ENCODE measurements around the gene ATP7B.

- TF ChIP-seq CTCF (IDR thresholded peaks at IDR 0.05; ENCODE audit: low read depth, low read length) (no peak), POLR2A (IDR thresholded peaks at IDR 0.05; ENCODE audit: extremely low read depth, insufficient read length) (no peak), MAX (IDR thresholded peaks at IDR 0.05; ENCODE audit: low read depth, low read length) (no peak), MYC (IDR thresholded peaks at IDR 0.05; ENCODE audit: low read depth, low read length) (no peak)
Measured at GRCh38 chr13:51921790-51922740, 89.2 kb downstream of the ATP7B start.
